Esophagus (tissue), 2 donors: ENCODE results near the gene CCSER1. TPM values are rescaled to one million over a fixed set of nuclear protein-coding genes. Genes with fewer than 3 reads are reported as not detected.

Source experiments
- H3K27ac ChIP-seq, 2 donors: one replicate each; pipeline ENCODE4 v1.5.1; 2013; ENCODE audit warnings: low read depth in 2 of 2, mild to moderate bottlenecking in 2 of 2, inconsistent platforms in 1 of 2, low read length in 1 of 2, moderate library complexity in 1 of 2
- H3K27me3 ChIP-seq, 2 donors: one replicate each; pipeline ENCODE4 v1.6.1; 2013; ENCODE audit warnings: low read length in 2 of 2, control low read depth in 1 of 2, mild to moderate bottlenecking in 1 of 2; ENCODE audit not compliant: insufficient read depth in 2 of 2, control insufficient read depth in 1 of 2
- H3K36me3 ChIP-seq, 2 donors: one replicate each; pipeline ENCODE4 v1.6.1; 2013; ENCODE audit warnings: low read length in 1 of 2; ENCODE audit not compliant: control insufficient read depth in 2 of 2, insufficient read depth in 2 of 2
- H3K4me1 ChIP-seq, 2 donors: one replicate each; pipeline ENCODE4 v1.6.1; 2013; ENCODE audit warnings: low read length in 1 of 2; ENCODE audit not compliant: control insufficient read depth in 2 of 2, insufficient read depth in 2 of 2
- H3K4me3 ChIP-seq, 2 donors: one replicate each; pipeline ENCODE4 v1.5.1; 2013; ENCODE audit warnings: low read length in 2 of 2, mild to moderate bottlenecking in 2 of 2, low read depth in 1 of 2, moderate library complexity in 1 of 2
- H3K9me3 ChIP-seq, 2 donors: one replicate each; pipeline ENCODE4 v1.6.1; 2013; ENCODE audit warnings: mild to moderate bottlenecking in 2 of 2, low read depth in 1 of 2, low read length in 1 of 2, moderate library complexity in 1 of 2; ENCODE audit not compliant: control insufficient read depth in 2 of 2, insufficient read depth in 1 of 2
- WGBS, 2 donors: extraction: QIAGEN DNeasy Blood & Tissue Kit; methylation state at CpG; one replicate each; pipeline ENCODE4 v1.1.7; 2013; 5-methylcytosine and 5-hydroxymethylcytosine counted together
- polyA plus RNA-seq, 2 donors: library from polyadenylated mRNA; stranded (reverse); fragments of 200-250 nt; gene quantifications; one replicate each; pipeline ENCODE4 v1.2.3, GENCODE V29; 2013
- donor health status: healthy with polysubstance abuse.
- donor health status: Bipolar disorder and iron deficiency.

The CCSER1 gene
- polyA plus RNA-seq, 2 donors = 0.35 to 0.87 TPM

- Histone ChIP-seq H3K27ac (no peak overlapping the region), H3K27me3 (no peaks in the 10 kb centered on the region), H3K4me3 (no peak overlapping the region), H3K36me3 (no peaks in the 10 kb centered on the region), H3K4me1 (no peaks in the 10 kb centered on the region), H3K9me3 (no peaks in the 10 kb centered on the region)
Measured at GRCh38 chr4:91099666-91100065, 972.5 kb downstream of the CCSER1 start.

GRCh38 chr4:91108751-91109150 lies 981.6 kb downstream of the CCSER1 start:
- no peaks in the 10 kb centered on the region for H3K27me3 ChIP-seq
- H3K36me3 ChIP-seq = no peaks in the 10 kb centered on the region
- WGBS, 2 donors = 88 to 91% methylated on average over 3 of the region's 3 CpGs
- H3K9me3 ChIP-seq = no peaks in the 10 kb centered on the region
- H3K4me3 ChIP-seq = no peak overlapping the region
- H3K27ac ChIP-seq = no peak overlapping the region
- H3K4me1 ChIP-seq = no peaks in the 10 kb centered on the region

GRCh38 chr4:91111556-91111955 lies 984.4 kb downstream of the CCSER1 start:
- no peaks in the 10 kb centered on the region for H3K9me3 ChIP-seq
- H3K4me3 ChIP-seq = no peak overlapping the region
- 55 to 66% methylated on average over 1 of the region's 1 CpG for WGBS, 2 donors
- no peaks in the 10 kb centered on the region for H3K36me3 ChIP-seq
- no peaks in the 10 kb centered on the region for H3K4me1 ChIP-seq
- no peaks in the 10 kb centered on the region for H3K27me3 ChIP-seq
- no peak overlapping the region for H3K27ac ChIP-seq

GRCh38 chr4:91113130-91113706 lies 986.0 kb downstream of the CCSER1 start:
- Histone ChIP-seq H3K4me1 (no peaks in the 10 kb centered on the region), H3K27me3 (no peaks in the 10 kb centered on the region), H3K9me3 (no peaks in the 10 kb centered on the region), H3K4me3 (no peak overlapping the region), H3K36me3 (no peaks in the 10 kb centered on the region), H3K27ac (no peak overlapping the region)
- 45 to 55% methylated on average over 4 of the region's 4 CpGs for WGBS, 2 donors

- no peaks in the 10 kb centered on the region for H3K27me3 ChIP-seq
- 82 to 84% methylated on average over 4 of the region's 4 CpGs for WGBS, 2 donors
- no peaks in the 10 kb centered on the region for H3K36me3 ChIP-seq
- H3K9me3 ChIP-seq = no peaks in the 10 kb centered on the region
- no peak overlapping the region for H3K4me3 ChIP-seq
- H3K4me1 ChIP-seq = no peaks in the 10 kb centered on the region
- no peak overlapping the region for H3K27ac ChIP-seq
Measured at GRCh38 chr4:91114386-91114785, 987.2 kb downstream of the CCSER1 start.

GRCh38 chr4:91116861-91117260 lies 989.7 kb downstream of the CCSER1 start:
- no peaks in the 10 kb centered on the region for H3K4me1 ChIP-seq
- no peaks in the 10 kb centered on the region for H3K36me3 ChIP-seq
- H3K4me3 ChIP-seq = no peak overlapping the region
- H3K27me3 ChIP-seq = no peaks in the 10 kb centered on the region
- no peaks in the 10 kb centered on the region for H3K9me3 ChIP-seq
- H3K27ac ChIP-seq = no peak overlapping the region

- H3K4me1 ChIP-seq = no peaks in the 10 kb centered on the region
- no peaks in the 10 kb centered on the region for H3K9me3 ChIP-seq
- H3K36me3 ChIP-seq = no peaks in the 10 kb centered on the region
- no peaks in the 10 kb centered on the region for H3K27me3 ChIP-seq
- no peak overlapping the region for H3K4me3 ChIP-seq
- H3K27ac ChIP-seq = no peak overlapping the region
Measured at GRCh38 chr4:91118597-91118996, 991.4 kb downstream of the CCSER1 start.

- Histone ChIP-seq H3K4me3 (no peak overlapping the region), H3K27ac (no peak overlapping the region), H3K27me3 (no peaks in the 10 kb centered on the region), H3K4me1 (no peaks in the 10 kb centered on the region), H3K36me3 (no peaks in the 10 kb centered on the region), H3K9me3 (no peaks in the 10 kb centered on the region)
Measured at GRCh38 chr4:91123742-91124141, 996.5 kb downstream of the CCSER1 start.

GRCh38 chr4:91127192-91127591 lies 1000.0 kb downstream of the CCSER1 start:
- H3K4me1 ChIP-seq = no peaks in the 10 kb centered on the region
- H3K4me3 ChIP-seq = no peak overlapping the region
- no peaks in the 10 kb centered on the region for H3K9me3 ChIP-seq
- no peaks in the 10 kb centered on the region for H3K36me3 ChIP-seq
- no peak overlapping the region for H3K27ac ChIP-seq
- WGBS, 2 donors = 64 to 74% methylated on average over 2 of the region's 2 CpGs
- no peaks in the 10 kb centered on the region for H3K27me3 ChIP-seq

GRCh38 chr4:91127831-91128230 lies 1000.6 kb downstream of the CCSER1 start:
- H3K9me3 ChIP-seq = no peaks in the 10 kb centered on the region

More at GRCh38 chr4:91127831-91128230, 1000.6 kb downstream of the CCSER1 start:
- no peaks in the 10 kb centered on the region for H3K4me1 ChIP-seq
- H3K36me3 ChIP-seq = no peaks in the 10 kb centered on the region
- no peaks in the 10 kb centered on the region for H3K27me3 ChIP-seq
- 18 to 23% methylated on average over 1 of the region's 1 CpG for WGBS, 2 donors
- no peak overlapping the region for H3K27ac ChIP-seq
- H3K4me3 ChIP-seq = no peak overlapping the region
